Measurements from ENCODE around the gene EPB41. TPM values are rescaled to one million over a fixed set of nuclear protein-coding genes. Genes with fewer than 3 reads are reported as not detected.

Gene EPB41
- total RNA-seq, 2 experiments from 2014 or later, result 138 to 145 TPM

DNA sequence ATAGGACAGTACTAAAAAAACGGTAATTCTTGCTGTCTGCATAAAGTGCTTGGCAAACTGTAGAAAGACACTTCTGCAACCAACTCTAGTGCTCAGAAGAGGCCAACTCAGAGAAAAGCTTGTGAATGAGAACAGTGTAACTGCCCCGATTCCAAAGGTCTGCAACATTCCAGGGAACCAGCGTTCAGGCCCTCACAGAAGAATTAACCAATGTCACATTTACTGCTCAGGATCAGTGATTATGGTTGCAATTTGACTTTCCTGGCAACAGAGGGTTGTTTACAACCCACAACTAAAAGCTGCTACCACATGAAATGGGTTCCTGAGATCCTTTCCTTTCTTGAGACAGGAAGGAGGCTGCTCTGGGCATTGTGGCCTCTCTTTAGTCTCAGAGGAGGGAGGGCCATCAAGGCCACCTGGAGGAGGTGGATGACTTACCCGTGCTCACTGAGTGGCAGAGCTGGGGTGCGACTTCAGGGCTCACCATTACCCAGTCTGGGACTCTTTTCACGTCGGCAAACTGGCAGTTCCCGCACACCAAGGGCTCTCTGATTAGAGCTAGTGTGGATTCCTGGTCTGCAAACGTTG is 252.0 kb downstream of the EPB41 start:
- ATAC-seq (ENCODE audit: poor library complexity) (no peak), DNase-seq (no peak)
- no peaks in the 10 kb centered on the region for H3K27me3 Mint-ChIP-seq
- intact Hi-C loops (cut with DNase I, micrococcal nuclease), result no loop called here
- no peak overlapping the region for H3K4me3 ChIP-seq (ENCODE audit: low read length)
- no peaks in the 10 kb centered on the region for H3K9me3 Mint-ChIP-seq
- peak overlapping the region; percentile 58 for H3K27ac Mint-ChIP-seq
- POLR2A ChIA-PET, result interaction anchor here (3.1 kb wide), 1 partner anchor 15 kb away, joined by 19 read pairs; the partner anchor contains the start of gene SRSF4
- H3K4me1 Mint-ChIP-seq (ENCODE audit: low read depth), result peaks cover 87% of the 10 kb centered on the region
- no peak overlapping the region for H3K27ac ChIP-seq (ENCODE audit: low read depth in 1 of 2, low read length in 2 of 2)
- TF ChIP-seq, protein P1, sequence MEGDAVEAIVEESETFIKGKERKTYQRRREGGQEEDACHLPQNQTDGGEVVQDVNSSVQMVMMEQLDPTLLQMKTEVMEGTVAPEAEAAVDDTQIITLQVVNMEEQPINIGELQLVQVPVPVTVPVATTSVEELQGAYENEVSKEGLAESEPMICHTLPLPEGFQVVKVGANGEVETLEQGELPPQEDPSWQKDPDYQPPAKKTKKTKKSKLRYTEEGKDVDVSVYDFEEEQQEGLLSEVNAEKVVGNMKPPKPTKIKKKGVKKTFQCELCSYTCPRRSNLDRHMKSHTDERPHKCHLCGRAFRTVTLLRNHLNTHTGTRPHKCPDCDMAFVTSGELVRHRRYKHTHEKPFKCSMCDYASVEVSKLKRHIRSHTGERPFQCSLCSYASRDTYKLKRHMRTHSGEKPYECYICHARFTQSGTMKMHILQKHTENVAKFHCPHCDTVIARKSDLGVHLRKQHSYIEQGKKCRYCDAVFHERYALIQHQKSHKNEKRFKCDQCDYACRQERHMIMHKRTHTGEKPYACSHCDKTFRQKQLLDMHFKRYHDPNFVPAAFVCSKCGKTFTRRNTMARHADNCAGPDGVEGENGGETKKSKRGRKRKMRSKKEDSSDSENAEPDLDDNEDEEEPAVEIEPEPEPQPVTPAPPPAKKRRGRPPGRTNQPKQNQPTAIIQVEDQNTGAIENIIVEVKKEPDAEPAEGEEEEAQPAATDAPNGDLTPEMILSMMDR (IDR thresholded peaks at IDR 0.05), result no peak
- H3K36me3 ChIP-seq (ENCODE audit: insufficient read depth, low read length), result peaks cover 63% of the 10 kb centered on the region
- no peak overlapping the region for H3K4me3 Mint-ChIP-seq
- peaks cover 82% of the 10 kb centered on the region for H3K36me3 Mint-ChIP-seq (ENCODE audit: low read depth)
- no peaks in the 10 kb centered on the region for H3K27me3 ChIP-seq (ENCODE audit: control insufficient read depth in 1 of 2, insufficient read depth in 2 of 2, low read length in 2 of 2)
- peaks cover 25% of the 10 kb centered on the region for H3K4me1 ChIP-seq (ENCODE audit: insufficient read depth, low read length)
- CTCF ChIA-PET, result no interaction called here
- no peaks in the 10 kb centered on the region for H3K9me3 ChIP-seq (ENCODE audit: control insufficient read depth in 1 of 2, insufficient read depth in 1 of 2, low read length in 2 of 2)

DNA sequence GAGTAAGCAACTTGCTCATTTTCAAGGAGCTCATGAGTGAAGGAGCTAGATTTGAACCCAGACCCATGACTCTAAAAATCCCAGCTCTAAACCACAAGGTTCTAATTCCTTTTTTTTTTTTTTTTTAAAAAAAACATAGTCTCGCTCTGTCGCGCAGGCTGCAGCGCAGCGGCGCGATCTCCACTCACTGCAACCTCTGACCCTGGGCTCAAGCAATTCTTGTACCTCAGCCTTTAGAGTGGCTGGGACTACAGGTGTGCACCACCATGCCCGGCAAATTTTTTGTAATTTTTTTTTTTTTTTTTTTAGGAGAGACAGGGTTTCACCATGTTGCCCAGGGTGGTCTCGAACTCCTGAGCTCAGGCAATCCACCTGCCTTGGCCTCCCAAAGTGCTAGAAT is 253.5 kb downstream of the EPB41 start:
- Mint-ChIP-seq H3K9me3 (no peaks in the 10 kb centered on the region), H3K27ac (no peak overlapping the region), H3K4me3 (no peak overlapping the region), H3K36me3 (ENCODE audit: low read depth) (peaks cover 88% of the 10 kb centered on the region), H3K4me1 (ENCODE audit: low read depth) (peaks cover 90% of the 10 kb centered on the region), H3K27me3 (no peaks in the 10 kb centered on the region)
- Histone ChIP-seq H3K27ac (ENCODE audit: low read depth in 1 of 2, low read length in 2 of 2) (no peak overlapping the region), H3K9me3 (ENCODE audit: control insufficient read depth in 1 of 2, insufficient read depth in 1 of 2, low read length in 2 of 2) (no peaks in the 10 kb centered on the region), H3K4me1 (ENCODE audit: insufficient read depth, low read length) (peaks cover 30% of the 10 kb centered on the region), H3K27me3 (ENCODE audit: control insufficient read depth in 1 of 2, insufficient read depth in 2 of 2, low read length in 2 of 2) (no peaks in the 10 kb centered on the region), H3K4me3 (ENCODE audit: low read length) (no peak overlapping the region), H3K36me3 (ENCODE audit: insufficient read depth, low read length) (peaks cover 61% of the 10 kb centered on the region)
- TF ChIP-seq, protein P1 (IDR thresholded peaks at IDR 0.05), result no peak
- intact Hi-C loops (cut with DNase I, micrococcal nuclease), result no loop called here
- DNase-seq, result no peak
- ChIA-PET CTCF (interaction anchor here (1.2 kb wide), 1 partner anchor 13 kb away, joined by 4 read pairs; the partner anchor contains the start of gene SRSF4), POLR2A (interaction anchor here (0.8 to 3.1 kb wide), 2 partner anchors 13 to 586 kb away, joined by 4 to 19 read pairs; partner anchors contain the start of gene SRSF4)
- no peak for ATAC-seq (ENCODE audit: poor library complexity)

Other genes starting within 250 kb of the EPB41 start
- gene GMEB1, start 245.8 kb upstream of the EPB41 start, total RNA-seq, result 10 to 100 TPM in 1 of 2 experiments, 1 to 10 TPM in 1; 9.0 to 11.8 TPM
- 100 to 1,000 TPM in 1 of 2 experiments, 10 to 100 TPM in 1; 85.0 to 100 TPM for gene YTHDF2, start 177.6 kb upstream of the EPB41 start, total RNA-seq
- gene OPRD1, start 102.4 kb upstream of the EPB41 start, total RNA-seq, result not detected
- gene TMEM200B, start 209.3 kb downstream of the EPB41 start, total RNA-seq, result not detected

All from CD4-positive, alpha-beta T cell (primary cell).